Endometrium (tissue), 2 donors: Measurements from ENCODE around the gene PHF2.

Experiments used
- FAIRE-seq: peaks from 2 replicates; lab custom pipeline; 2012; peaks lifted over from hg19 to GRCh38; lab: Jason Lieb, UNC
- donor health status: control.
- donor health status: control.

The PHF2 gene

GRCh38 chr9:93652604-93653592, 76.5 kb downstream of the PHF2 start:
- FAIRE-seq, result no peak

GRCh38 chr9:93653760-93654159, 77.4 kb downstream of the PHF2 start:
- no peak for FAIRE-seq

- no peak for FAIRE-seq
These were observed 78.1 kb downstream of the PHF2 start for GRCh38 chr9:93654351-93654961.

DNA sequence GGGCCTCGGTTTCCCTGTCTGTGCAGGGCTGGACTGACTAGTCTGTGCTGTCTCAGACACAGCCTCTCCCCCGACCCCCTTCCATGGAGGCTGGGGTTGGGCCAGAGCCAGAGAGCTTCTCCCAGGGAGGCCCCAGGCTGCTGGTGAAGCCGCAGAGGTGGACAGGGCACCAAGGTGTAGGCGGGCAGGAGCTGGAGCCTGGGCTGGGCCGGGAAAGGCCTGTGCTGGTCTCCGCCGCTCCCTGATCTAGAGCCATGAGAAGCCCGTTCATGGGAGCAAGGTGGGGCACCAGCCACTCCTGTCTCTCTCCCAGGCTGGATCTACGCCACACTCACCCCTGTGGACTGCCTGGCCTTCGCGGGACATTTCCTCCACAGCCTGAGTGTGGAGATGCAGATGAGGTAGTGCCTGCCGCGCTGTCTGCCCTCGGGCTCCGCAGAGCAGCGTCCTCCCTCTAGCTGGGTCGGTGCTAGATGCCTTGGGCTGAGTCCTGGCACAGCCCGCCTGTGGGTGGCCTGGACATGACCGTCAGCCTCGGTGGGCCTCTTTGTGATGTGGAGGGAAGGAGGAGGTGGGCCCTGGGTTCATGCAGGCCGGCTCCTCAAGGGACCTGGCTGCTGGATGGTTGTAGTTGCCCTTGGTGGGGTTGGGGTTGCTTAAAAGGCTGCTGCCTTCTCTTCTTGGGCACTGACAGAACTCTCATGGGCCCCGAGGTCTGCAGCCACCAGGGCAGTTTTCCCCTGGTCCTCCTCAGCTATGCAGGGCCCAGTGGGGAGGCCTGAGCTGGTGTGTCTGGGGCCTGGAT, 79.4 kb downstream of the PHF2 start:
- FAIRE-seq, result no peak

- no peak for FAIRE-seq
These were observed 80.2 kb downstream of the PHF2 start for GRCh38 chr9:93656426-93657239.

GRCh38 chr9:93657331-93658111, 81.1 kb downstream of the PHF2 start:
- no peak for FAIRE-seq

- no peak for FAIRE-seq
These were observed 82.0 kb downstream of the PHF2 start for GRCh38 chr9:93658184-93658925.

DNA sequence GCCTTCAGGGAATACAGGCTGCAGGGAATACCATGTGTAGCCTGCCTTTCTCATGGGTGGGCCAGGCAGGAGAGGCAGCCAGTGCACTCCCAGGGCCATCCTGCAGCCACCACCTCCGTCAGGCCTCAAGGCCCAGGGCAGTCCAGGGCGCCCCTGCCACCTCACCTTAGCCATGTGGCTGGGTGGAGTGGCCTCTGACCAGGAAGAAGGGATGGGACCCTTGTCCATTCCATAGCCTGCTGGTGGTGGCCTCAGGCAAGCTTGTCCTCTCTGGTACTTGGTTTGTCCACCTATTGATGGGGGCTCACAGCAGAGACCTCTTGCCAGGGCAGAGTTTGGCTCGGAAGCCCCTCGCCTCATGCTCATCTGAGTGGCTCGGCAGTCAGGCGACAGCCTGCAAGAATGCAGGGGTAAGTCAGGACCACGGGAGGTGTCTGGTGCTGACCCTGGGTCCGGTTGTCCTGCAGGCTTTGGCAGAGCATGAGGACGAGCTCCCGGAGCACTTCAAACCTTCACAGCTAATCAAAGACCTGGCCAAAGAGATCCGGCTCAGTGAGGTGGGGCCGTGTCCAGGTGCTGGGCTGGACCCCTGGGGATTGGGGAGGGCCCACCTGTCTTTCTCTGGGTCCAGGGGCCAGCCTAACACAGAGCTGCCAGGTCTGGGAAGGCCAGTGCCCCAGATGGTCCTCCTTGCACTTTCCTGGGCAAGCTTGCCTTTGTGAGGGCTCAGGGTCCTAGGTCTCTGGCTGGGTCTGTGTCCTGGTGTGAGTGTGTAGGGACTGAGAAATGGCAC, 82.9 kb downstream of the PHF2 start:
- FAIRE-seq, result no peak

DNA sequence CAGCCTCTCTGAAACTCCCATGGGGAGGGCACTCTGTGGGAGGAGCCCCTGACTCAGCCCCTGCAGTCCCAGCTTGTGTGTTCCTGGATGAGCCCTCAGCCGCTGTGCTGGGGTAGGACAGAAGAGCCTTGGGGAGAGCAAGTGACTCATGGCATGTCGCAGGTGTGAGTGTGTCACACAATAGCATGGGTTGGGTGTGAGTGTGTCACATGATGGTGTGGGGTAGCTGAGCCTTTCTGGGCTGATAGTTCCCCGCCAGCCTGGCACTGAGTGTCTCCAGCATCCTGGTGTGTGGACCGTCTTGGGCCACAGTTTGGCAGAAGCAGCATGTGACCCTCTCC, 83.4 kb downstream of the PHF2 start:
- no peak for FAIRE-seq

GRCh38 chr9:93660352-93661046, 84.1 kb downstream of the PHF2 start:
- FAIRE-seq, result no peak

DNA sequence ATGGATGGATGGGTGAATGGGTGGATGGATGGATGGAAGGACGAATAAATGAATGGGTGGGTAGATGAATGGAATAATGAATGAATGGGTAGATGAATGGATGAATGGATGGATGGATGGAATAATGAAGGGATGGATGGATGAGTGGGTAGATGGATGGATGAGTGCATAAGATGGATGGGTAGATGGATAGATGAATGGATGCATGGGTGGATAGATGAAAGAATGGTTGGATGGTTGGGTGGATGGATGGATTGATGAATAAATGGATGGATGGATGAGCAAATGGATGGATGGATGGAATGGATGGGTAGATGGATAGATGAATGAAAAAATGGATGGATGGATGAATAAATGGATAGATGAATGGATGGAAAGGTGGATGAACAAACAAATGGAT, 85.2 kb downstream of the PHF2 start:
- no peak for FAIRE-seq

DNA sequence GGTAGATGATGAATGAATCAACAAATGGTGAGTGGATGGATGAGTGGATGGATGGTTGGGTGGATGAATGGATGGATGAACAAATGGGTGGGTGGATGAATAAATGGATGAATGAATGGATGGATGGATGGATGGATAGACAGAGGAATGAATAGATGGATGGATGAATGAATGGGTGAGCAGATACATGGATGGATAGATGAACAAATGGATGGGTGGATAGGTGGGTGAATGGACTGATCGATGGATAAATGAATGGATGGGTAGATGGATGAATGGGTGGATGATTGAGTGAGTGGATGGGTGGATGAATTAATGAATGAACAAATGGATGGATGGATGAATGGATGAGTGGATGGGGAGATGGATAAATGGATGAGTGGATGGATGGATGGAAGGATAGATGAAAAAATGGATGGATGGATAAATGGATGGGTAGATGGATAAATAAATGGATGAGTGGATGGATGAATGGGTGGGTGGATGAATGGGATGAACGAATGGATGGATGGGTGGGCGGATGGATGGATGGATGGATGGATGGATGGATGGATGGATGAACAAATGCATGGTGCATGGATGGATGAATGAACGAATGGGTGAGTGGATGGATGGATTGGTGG, 85.7 kb downstream of the PHF2 start:
- FAIRE-seq, result no peak

DNA sequence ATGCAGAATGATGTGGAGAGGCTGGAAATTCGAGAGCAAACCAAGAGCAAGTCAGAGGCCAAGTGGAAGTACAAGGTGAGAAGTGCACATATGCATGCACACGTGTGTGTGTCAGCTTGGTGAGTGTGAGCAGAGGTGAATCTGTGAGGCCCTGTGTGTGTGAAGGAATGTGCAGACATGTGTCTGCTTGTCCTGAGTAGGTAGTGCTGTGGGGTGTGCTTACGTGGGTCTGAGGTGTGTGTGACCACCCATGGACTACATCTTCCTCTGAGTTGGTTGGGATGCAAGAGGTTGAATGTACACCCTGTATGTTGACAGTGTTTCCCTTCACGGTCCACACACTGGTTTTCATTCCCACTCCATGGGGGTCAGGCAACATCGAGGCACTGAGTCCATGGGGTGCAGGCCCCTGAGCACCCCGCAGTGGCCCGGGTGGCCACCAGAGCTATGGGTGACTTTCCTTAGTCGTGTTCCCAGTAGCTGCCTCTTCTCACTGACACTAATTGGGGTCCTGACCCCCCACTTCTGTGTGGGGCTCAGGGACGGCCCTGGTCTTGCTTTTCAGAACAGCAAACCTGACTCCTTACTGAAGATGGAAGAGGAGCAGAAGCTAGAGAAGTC, 86.7 kb downstream of the PHF2 start:
- FAIRE-seq, result no peak

DNA sequence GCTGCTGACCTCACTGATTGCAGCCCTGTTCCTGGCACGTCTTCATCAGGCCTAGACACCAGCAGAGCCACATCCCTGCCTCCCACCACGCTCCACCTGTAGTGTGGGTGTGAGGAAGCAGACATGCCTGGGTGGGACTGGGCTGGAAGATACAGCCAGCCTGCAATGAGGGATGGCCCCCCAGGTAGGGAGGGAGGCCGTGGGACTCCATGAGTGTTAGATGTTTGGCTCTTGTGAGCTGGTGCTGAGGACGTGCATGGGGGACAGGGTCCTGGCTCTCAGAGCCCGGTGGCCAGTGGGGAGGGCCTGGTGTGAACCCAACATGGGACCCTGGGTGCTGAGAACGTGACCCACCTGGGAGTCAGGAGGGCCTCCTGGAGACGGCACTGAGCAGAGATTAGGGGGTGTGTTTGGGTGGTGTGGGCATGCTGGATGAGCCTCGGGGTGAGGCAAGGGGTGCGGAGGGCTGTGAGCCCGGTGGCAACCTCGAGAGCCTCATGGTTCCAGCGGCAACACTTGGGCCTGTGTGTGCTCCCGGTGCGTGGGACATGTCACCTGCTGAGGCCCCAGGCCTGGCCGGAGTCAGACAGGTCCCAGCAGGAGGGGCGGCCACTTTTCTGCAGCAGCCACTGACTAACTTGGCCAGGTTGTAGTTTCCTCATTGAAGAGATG, 87.6 kb downstream of the PHF2 start:
- FAIRE-seq, result no peak

DNA sequence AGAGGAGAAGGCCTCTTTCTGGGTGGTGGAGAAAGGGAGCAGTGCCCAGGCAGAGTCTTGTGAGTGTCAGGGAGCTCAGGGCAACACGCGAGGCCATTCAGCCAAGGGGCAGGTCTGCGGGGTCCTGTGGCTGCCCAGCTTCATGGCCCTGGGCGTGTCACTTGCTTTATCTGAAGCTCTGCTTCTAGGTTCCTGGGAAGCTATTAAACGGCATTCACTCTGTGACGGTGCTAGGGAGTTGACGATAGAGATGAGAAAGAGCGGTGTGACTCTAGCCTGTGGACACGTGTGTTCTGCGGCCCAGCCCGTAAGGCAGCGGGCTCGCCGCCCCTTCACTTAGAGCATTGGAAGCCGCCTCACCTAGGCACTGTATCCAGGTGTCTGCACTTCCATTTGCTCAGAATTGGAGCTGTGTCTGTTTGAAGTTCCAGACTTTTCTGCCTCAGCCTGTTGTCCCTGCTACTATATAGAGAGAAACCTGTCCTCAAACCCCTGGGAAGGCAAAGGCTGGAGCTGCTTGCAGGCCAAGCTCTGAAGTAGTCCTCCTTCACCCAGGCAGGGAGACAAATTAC, 88.3 kb downstream of the PHF2 start:
- no peak for FAIRE-seq

DNA sequence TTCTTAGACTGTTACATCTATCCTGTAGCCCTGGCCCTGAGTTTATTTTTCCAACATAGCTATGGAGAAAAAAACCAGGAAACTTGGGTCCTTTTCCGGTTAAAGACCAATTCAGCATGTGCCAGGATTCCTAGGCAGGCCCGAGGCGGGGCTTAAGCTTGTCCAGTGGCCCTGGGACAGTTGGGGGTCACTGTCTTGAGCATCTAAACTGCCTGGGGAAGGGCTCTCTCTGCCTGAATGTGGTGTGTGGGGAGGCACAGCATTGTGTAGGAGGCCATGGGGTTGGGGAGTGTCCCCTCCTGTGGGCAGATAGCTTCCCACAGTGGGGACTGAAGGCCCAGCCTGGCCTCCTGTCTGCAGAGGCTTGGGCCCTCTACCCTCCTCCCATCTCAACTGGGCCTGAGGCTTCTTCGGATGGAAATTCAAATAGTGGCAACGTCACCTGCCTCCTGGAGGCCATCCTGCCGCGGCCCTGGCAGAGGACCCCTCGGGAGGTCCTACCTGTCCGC, 88.8 kb downstream of the PHF2 start:
- FAIRE-seq, result no peak
